Ovary (tissue), 3 donors: Measurements from ENCODE around the gene DSG3.

Experiments
- EP300 ChIP-seq: sonication (generic); formaldehyde crosslinking; IDR thresholded peaks from one replicate; pipeline ENCODE4 v1.6.1; 2017; ENCODE audit warnings: antibody characterized with exemption
- POLR2A ChIP-seq: fragments of 450-650 bp; IDR thresholded peaks from one replicate; pipeline ENCODE4 v1.6.1; 2017; ENCODE audit warnings: antibody characterized with exemption, mild to moderate bottlenecking, moderate library complexity
- TF ChIP-seq, protein P1 (sequence below), 3 donors: fragments of 450-650 bp in 2 of 3; fragments of 200-600 bp in 1 of 3; IDR thresholded peaks; one replicate each; pipeline versions ENCODE4 v1.5.1 to v1.8.0; 2016 to 2022; ENCODE audit warnings: antibody characterized with exemption in 3 of 3, mild to moderate bottlenecking in 1 of 3
- donor health status: DM: no; HTN: no; CAD: no.

DNA sequence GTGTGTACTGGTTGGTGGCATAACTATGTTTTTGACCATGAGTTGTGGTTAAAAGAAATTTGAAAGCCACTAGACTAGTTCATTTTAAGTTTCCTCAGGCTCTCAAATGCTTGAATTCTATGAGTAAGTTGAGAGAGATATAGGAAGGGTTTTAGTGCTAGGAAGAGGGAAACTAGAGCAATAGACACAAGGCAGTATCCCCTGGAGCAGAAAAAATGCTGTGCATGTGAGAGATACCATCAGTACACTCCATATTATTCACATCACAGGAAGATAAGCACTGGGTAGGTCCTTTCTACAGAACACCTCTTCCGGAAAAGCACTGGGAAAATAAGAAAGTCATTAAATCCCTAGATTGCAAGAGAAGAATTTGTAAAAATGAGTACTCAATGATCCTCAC is 19.3 kb upstream of the DSG3 start:
- TF ChIP-seq, protein P1, sequence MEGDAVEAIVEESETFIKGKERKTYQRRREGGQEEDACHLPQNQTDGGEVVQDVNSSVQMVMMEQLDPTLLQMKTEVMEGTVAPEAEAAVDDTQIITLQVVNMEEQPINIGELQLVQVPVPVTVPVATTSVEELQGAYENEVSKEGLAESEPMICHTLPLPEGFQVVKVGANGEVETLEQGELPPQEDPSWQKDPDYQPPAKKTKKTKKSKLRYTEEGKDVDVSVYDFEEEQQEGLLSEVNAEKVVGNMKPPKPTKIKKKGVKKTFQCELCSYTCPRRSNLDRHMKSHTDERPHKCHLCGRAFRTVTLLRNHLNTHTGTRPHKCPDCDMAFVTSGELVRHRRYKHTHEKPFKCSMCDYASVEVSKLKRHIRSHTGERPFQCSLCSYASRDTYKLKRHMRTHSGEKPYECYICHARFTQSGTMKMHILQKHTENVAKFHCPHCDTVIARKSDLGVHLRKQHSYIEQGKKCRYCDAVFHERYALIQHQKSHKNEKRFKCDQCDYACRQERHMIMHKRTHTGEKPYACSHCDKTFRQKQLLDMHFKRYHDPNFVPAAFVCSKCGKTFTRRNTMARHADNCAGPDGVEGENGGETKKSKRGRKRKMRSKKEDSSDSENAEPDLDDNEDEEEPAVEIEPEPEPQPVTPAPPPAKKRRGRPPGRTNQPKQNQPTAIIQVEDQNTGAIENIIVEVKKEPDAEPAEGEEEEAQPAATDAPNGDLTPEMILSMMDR (IDR thresholded peaks at IDR 0.05) = no peak
- TF ChIP-seq POLR2A (no peak), EP300 (no peak)
